Measurements from ENCODE around the gene NTRK1. TPM values are rescaled to one million over a fixed set of nuclear protein-coding genes. Genes with fewer than 3 reads are reported as not detected.

NTRK1 gene
- total RNA-seq, 3 donors from 2014 or later (not counting 1 experiment from before 2014, with no cell fraction given): 1.7 to 16.7 (median 2.4) TPM

- intact Hi-C loops (cut with micrococcal nuclease): no loop called here
- no peaks in the 10 kb centered on the region for H3K36me3 ChIP-seq (ENCODE audit: control insufficient read depth, insufficient read depth, low read length)
- no peaks in the 10 kb centered on the region for H3K27me3 ChIP-seq (ENCODE audit: control insufficient read depth, insufficient read depth, low read length)
- no peak overlapping the region for H3K27ac ChIP-seq (ENCODE audit: low read length)
- H3K27ac Mint-ChIP-seq: no peak overlapping the region
- H3K9me3 ChIP-seq (ENCODE audit: control insufficient read depth, insufficient read depth, low read length): no peaks in the 10 kb centered on the region
- no peaks in the 10 kb centered on the region for H3K4me1 Mint-ChIP-seq
- no peaks in the 10 kb centered on the region for H3K9me3 Mint-ChIP-seq
- H3K36me3 Mint-ChIP-seq: no peaks in the 10 kb centered on the region
- H3K4me3 ChIP-seq (ENCODE audit: low read length): no peak overlapping the region
- peaks cover 4 to 5% of the 10 kb centered on the region in 2 donors for H3K27me3 Mint-ChIP-seq (ENCODE audit: low read depth in 2 of 2)
- peaks cover 10% of the 10 kb centered on the region for H3K4me1 ChIP-seq (ENCODE audit: control insufficient read depth, insufficient read depth, low read length)
- no peak for ATAC-seq
- WGBS (ENCODE audit: insufficient coverage): 88% methylated on average over 9 of the region's 9 CpGs
- H3K4me3 Mint-ChIP-seq: no peak overlapping the region
- TF ChIP-seq, protein P1, sequence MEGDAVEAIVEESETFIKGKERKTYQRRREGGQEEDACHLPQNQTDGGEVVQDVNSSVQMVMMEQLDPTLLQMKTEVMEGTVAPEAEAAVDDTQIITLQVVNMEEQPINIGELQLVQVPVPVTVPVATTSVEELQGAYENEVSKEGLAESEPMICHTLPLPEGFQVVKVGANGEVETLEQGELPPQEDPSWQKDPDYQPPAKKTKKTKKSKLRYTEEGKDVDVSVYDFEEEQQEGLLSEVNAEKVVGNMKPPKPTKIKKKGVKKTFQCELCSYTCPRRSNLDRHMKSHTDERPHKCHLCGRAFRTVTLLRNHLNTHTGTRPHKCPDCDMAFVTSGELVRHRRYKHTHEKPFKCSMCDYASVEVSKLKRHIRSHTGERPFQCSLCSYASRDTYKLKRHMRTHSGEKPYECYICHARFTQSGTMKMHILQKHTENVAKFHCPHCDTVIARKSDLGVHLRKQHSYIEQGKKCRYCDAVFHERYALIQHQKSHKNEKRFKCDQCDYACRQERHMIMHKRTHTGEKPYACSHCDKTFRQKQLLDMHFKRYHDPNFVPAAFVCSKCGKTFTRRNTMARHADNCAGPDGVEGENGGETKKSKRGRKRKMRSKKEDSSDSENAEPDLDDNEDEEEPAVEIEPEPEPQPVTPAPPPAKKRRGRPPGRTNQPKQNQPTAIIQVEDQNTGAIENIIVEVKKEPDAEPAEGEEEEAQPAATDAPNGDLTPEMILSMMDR (IDR thresholded peaks at IDR 0.05): no peak
- no peak for DNase-seq
Measured at GRCh38 chr1:156869455-156869854, 8.8 kb downstream of the NTRK1 start.

DNA sequence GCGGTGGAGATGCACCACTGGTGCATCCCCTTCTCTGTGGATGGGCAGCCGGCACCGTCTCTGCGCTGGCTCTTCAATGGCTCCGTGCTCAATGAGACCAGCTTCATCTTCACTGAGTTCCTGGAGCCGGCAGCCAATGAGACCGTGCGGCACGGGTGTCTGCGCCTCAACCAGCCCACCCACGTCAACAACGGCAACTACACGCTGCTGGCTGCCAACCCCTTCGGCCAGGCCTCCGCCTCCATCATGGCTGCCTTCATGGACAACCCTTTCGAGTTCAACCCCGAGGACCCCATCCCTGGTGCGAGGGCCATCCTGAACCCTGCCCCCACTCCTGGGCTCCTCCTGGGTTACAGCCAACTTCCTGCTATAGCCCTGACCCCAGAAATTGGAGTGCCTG lies 13.0 kb downstream of the NTRK1 start:
- Histone ChIP-seq H3K36me3 (ENCODE audit: control insufficient read depth, insufficient read depth, low read length) (no peaks in the 10 kb centered on the region), H3K4me1 (ENCODE audit: control insufficient read depth, insufficient read depth, low read length) (no peaks in the 10 kb centered on the region), H3K27ac (ENCODE audit: low read length) (no peak overlapping the region), H3K27me3 (ENCODE audit: control insufficient read depth, insufficient read depth, low read length) (no peaks in the 10 kb centered on the region), H3K9me3 (ENCODE audit: control insufficient read depth, insufficient read depth, low read length) (no peaks in the 10 kb centered on the region), H3K4me3 (ENCODE audit: low read length) (no peak overlapping the region)
- WGBS (ENCODE audit: insufficient coverage): 94% methylated on average over 18 of the region's 18 CpGs
- TF ChIP-seq, protein P1 (IDR thresholded peaks at IDR 0.05): no peak
- no peak overlapping the region for H3K4me3 Mint-ChIP-seq
- H3K9me3 Mint-ChIP-seq: no peaks in the 10 kb centered on the region
- H3K27ac Mint-ChIP-seq: no peak overlapping the region
- intact Hi-C loops (cut with micrococcal nuclease): loop anchor here (5.0 kb wide), 1 partner anchor 36 kb away; no protein-coding TSS in a partner anchor
- H3K4me1 Mint-ChIP-seq: no peaks in the 10 kb centered on the region
- H3K36me3 Mint-ChIP-seq: no peaks in the 10 kb centered on the region
- peaks cover 20% of the 10 kb centered on the region in 2 donors for H3K27me3 Mint-ChIP-seq (ENCODE audit: low read depth in 2 of 2)
- ATAC-seq (no peak), DNase-seq (no peak)

DNA sequence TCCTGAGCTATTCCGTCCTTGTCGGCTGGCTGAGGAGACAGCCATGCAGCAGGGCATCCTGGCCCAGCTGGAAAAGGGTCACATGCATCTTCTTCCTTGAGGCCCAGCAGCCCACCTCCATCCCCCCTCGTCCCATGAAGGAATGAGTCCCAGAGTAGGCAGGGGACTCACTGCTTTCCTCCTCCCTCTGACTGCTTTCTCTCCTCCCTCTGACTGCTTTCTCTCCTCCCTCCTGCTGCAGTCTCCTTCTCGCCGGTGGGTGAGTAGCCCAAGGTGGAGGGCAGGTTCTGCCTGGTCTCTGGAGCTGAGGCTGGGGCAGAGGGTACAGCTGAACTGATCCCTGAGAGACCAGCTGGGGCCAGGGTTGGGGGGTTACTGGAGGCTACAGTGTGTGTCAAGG lies 13.5 kb downstream of the NTRK1 start:
- peaks cover 21 to 22% of the 10 kb centered on the region in 2 donors for H3K27me3 Mint-ChIP-seq (ENCODE audit: low read depth in 2 of 2)
- Histone ChIP-seq H3K4me3 (ENCODE audit: low read length) (no peak overlapping the region), H3K27me3 (ENCODE audit: control insufficient read depth, insufficient read depth, low read length) (no peaks in the 10 kb centered on the region), H3K27ac (ENCODE audit: low read length) (no peak overlapping the region), H3K4me1 (ENCODE audit: control insufficient read depth, insufficient read depth, low read length) (no peaks in the 10 kb centered on the region), H3K36me3 (ENCODE audit: control insufficient read depth, insufficient read depth, low read length) (no peaks in the 10 kb centered on the region), H3K9me3 (ENCODE audit: control insufficient read depth, insufficient read depth, low read length) (no peaks in the 10 kb centered on the region)
- H3K4me3 Mint-ChIP-seq: no peak overlapping the region
- WGBS (ENCODE audit: insufficient coverage): 89% methylated on average over 5 of the region's 5 CpGs
- H3K4me1 Mint-ChIP-seq: no peaks in the 10 kb centered on the region
- no peaks in the 10 kb centered on the region for H3K36me3 Mint-ChIP-seq
- TF ChIP-seq, protein P1 (IDR thresholded peaks at IDR 0.05): no peak
- DNase-seq (no peak), ATAC-seq (no peak)
- intact Hi-C loops (cut with micrococcal nuclease): loop anchor here (5.0 kb wide), 1 partner anchor 37 kb away; no protein-coding TSS in a partner anchor
- no peaks in the 10 kb centered on the region for H3K9me3 Mint-ChIP-seq
- no peak overlapping the region for H3K27ac Mint-ChIP-seq
